Transverse colon (tissue), 4 donors: ENCODE results near the gene ERG28. TPM values are rescaled to one million over a fixed set of nuclear protein-coding genes. Genes with fewer than 3 reads are reported as not detected.

Experiments used
- DNase-seq: peaks from one replicate; pipeline ENCODE4 v3.0.0-alpha.2; 2019
- H3K27ac ChIP-seq, 4 donors: fragments of 200-600 bp; sonication (generic); 2 replicates each; pipeline ENCODE4 v1.5.1; 2016 to 2018; ENCODE audit warnings: inconsistent platforms in 4 of 4
- H3K27me3 ChIP-seq: fragments of 200-600 bp; sonication (generic); 2 replicates; pipeline ENCODE4 v1.5.1; 2017; ENCODE audit warnings: inconsistent platforms
- H3K36me3 ChIP-seq, 4 donors: fragments of 200-600 bp; sonication (generic); 2 replicates each; pipeline ENCODE4 v1.5.1; 2017 to 2019; ENCODE audit warnings: inconsistent platforms in 4 of 4
- H3K4me1 ChIP-seq, 4 donors: fragments of 200-600 bp; sonication (generic); 2 replicates each; pipeline ENCODE4 v1.5.1; 2017 to 2020; ENCODE audit warnings: inconsistent platforms in 4 of 4
- H3K4me3 ChIP-seq, 4 donors: fragments of 200-600 bp; sonication (generic); 1 replicate in 1 of 4; 2 replicates in 3 of 4; pipeline versions ENCODE4 v1.5.1 to v1.6.1; 2017 to 2019; ENCODE audit warnings: inconsistent platforms in 4 of 4
- H3K9me3 ChIP-seq, 2 donors: fragments of 200-600 bp; sonication (generic); 2 replicates each; pipeline ENCODE4 v1.5.1; 2017 to 2019; ENCODE audit warnings: inconsistent platforms in 2 of 2
- CTCF ChIP-seq, 5 experiments: fragments of 200-600 bp in 3 of 5; fragments of 450-650 bp in 2 of 5; sonication (generic) in 3 of 5; IDR thresholded peaks; 1 replicate in 2 of 5; 2 replicates in 3 of 5; pipeline ENCODE4 v1.5.1; 2016 to 2017; ENCODE audit warnings: antibody characterized with exemption in 5 of 5, inconsistent platforms in 3 of 5, mild to moderate bottlenecking in 2 of 5, moderate library complexity in 1 of 5
- EP300 ChIP-seq: sonication (generic); formaldehyde crosslinking; IDR thresholded peaks from one replicate; pipeline ENCODE4 v1.6.1; 2017; ENCODE audit warnings: antibody characterized with exemption, low read depth
- POLR2A ChIP-seq: fragments of 450-650 bp; IDR thresholded peaks from one replicate; pipeline ENCODE4 v1.6.1; 2016; ENCODE audit warnings: antibody characterized with exemption, mild to moderate bottlenecking, moderate library complexity
- POLR2AphosphoS5 ChIP-seq, 3 donors: sonication (generic); formaldehyde crosslinking; IDR thresholded peaks; one replicate each; pipeline ENCODE4 v1.6.1; 2016; ENCODE audit warnings: antibody characterized with exemption in 3 of 3
- WGBS, 2 donors: methylation state at CpG; one replicate each; pipeline ENCODE4 v1.1.5; 2018; ENCODE audit warnings: low coverage in 1 of 2; 5-methylcytosine and 5-hydroxymethylcytosine counted together
- in situ Hi-C, 4 donors: fragments of 200-750 bp; cut with MboI; loops; one replicate each; pipeline versions ENCODE4 v1.15.0 to v1.15.1; 2017; ENCODE audit warnings: low sequenced_read_pairs in 3 of 4, low pct_ligation_motif_present in 1 of 4, low pct_unique_long_range_greater_than_20kb in 1 of 4
- intact Hi-C: fragments of 100-400 bp; cut with DNase I; formaldehyde crosslinking; loops from one replicate; pipeline ENCODE4 v1.15.1; 2023; ENCODE audit warnings: low total_unique reads
- total RNA-seq, 4 donors: library from RNA; depleted of rRNA; stranded (reverse); fragments of >200 nt; gene quantifications; one replicate each; pipeline ENCODE4 v1.1.0, GENCODE V29; 2016

The ERG28 gene
- total RNA-seq, 4 donors from 2014 or later: 0.75 to 9.4 (median 6.2) TPM

- no peaks in the 10 kb centered on the region for H3K27me3 ChIP-seq
- TF ChIP-seq POLR2AphosphoS5 (IDR thresholded peaks at IDR 0.05) (no peak), EP300 (no peak), CTCF (IDR thresholded peaks at IDR 0.05) (no peak), POLR2A (no peak)
- WGBS, 2 donors: 72 to 82% methylated on average over 3 to 4 of the region's 4 CpGs
- intact Hi-C loops (no loop called here), in situ Hi-C loops (no loop called here)
- H3K9me3 ChIP-seq: no peaks in the 10 kb centered on the region
- H3K4me3 ChIP-seq: no peak overlapping the region
- no peak for DNase-seq
- H3K4me1 ChIP-seq: peaks cover 0 to 16% (median 0%) of the 10 kb centered on the region in 4 donors
- no peak overlapping the region for H3K27ac ChIP-seq
- no peaks in the 10 kb centered on the region for H3K36me3 ChIP-seq
Observed at GRCh38 chr14:75612157-75612556, 48.5 kb downstream of the ERG28 start.

GRCh38 chr14:75610834-75611233 lies 49.8 kb downstream of the ERG28 start:
- H3K27ac ChIP-seq: peak overlapping the region; percentile 25 to 38 (median 30)
- WGBS, 2 donors: 78 to 100% methylated on average over 1 to 4 of the region's 4 CpGs
- no peak overlapping the region for H3K4me3 ChIP-seq
- DNase-seq: no peak
- H3K4me1 ChIP-seq: peaks cover 0 to 17% (median 0%) of the 10 kb centered on the region in 4 donors
- H3K9me3 ChIP-seq: no peaks in the 10 kb centered on the region
- in situ Hi-C loops (no loop called here), intact Hi-C loops (no loop called here)
- no peaks in the 10 kb centered on the region for H3K36me3 ChIP-seq
- TF ChIP-seq POLR2AphosphoS5 (IDR thresholded peaks at IDR 0.05) (no peak), CTCF (IDR thresholded peaks at IDR 0.05) (no peak), POLR2A (no peak), EP300 (no peak)
- H3K27me3 ChIP-seq: no peaks in the 10 kb centered on the region

- in situ Hi-C loops (no loop called here), intact Hi-C loops (no loop called here)
- Histone ChIP-seq H3K4me1 (peaks cover 0 to 27% (median 0%) of the 10 kb centered on the region in 4 donors), H3K36me3 (no peaks in the 10 kb centered on the region), H3K9me3 (no peaks in the 10 kb centered on the region), H3K27ac (peak overlapping the region in 2 of 4 donors; percentile 28 to 38), H3K4me3 (no peak overlapping the region), H3K27me3 (no peaks in the 10 kb centered on the region)
- TF ChIP-seq EP300 (peak; percentile 46), CTCF (IDR thresholded peaks at IDR 0.05) (no peak)
- DNase-seq: no peak
- WGBS, 2 donors: 64 to 72% methylated on average over 9 of the region's 9 CpGs
Observed at GRCh38 chr14:75609606-75610475, 50.8 kb downstream of the ERG28 start.

GRCh38 chr14:75609116-75609515 lies 51.6 kb downstream of the ERG28 start:
- Histone ChIP-seq H3K27me3 (no peaks in the 10 kb centered on the region), H3K9me3 (no peaks in the 10 kb centered on the region), H3K4me3 (no peak overlapping the region), H3K27ac (peak overlapping the region in 2 of 4 donors; percentile 3 to 28), H3K4me1 (peaks cover 0 to 27% (median 0%) of the 10 kb centered on the region in 4 donors), H3K36me3 (no peaks in the 10 kb centered on the region)
- no peak for DNase-seq
- no peak for TF ChIP-seq POLR2A
- no peak for TF ChIP-seq CTCF (IDR thresholded peaks at IDR 0.05)
- no peak for TF ChIP-seq EP300
- no peak for TF ChIP-seq POLR2AphosphoS5 (IDR thresholded peaks at IDR 0.05)
- intact Hi-C loops (no loop called here), in situ Hi-C loops (no loop called here)
- 78 to 87% methylated on average over 4 of the region's 4 CpGs for WGBS, 2 donors
